Stimulated activated effector memory CD8-positive, alpha-beta T cell treated with anti-CD3 and anti-CD28 coated beads, Interleukin-12 subunit alpha, Interleukin-12 subunit beta, amount 100 ng/mL, for 72 hours (primary cell): ENCODE results near the gene SYTL5.

Experiments
- ATAC-seq: fragments of 150-1000 bp; cut with Tn5 transposase; 2 replicates; pipeline ENCODE4 v1.10.0; 2021
- DNase-seq, 2 donors: peaks; one replicate each; pipeline ENCODE4 v3.0.0; 2021 to 2022; ENCODE audit warnings: low spot score in 2 of 2
- H3K27ac Mint-ChIP-seq: one replicate; pipeline ENCODE4 v1.8.0; 2022; ENCODE audit warnings: mild to moderate bottlenecking, mixed read lengths
- H3K36me3 Mint-ChIP-seq: one replicate; pipeline ENCODE4 v1.8.0; 2022; ENCODE audit warnings: mild to moderate bottlenecking, mixed read lengths
- H3K4me1 Mint-ChIP-seq: one replicate; pipeline ENCODE4 v1.8.0; 2022; ENCODE audit warnings: mixed read lengths
- H3K4me3 Mint-ChIP-seq: one replicate; pipeline ENCODE4 v1.8.0; 2022; ENCODE audit warnings: mild to moderate bottlenecking, mixed read lengths
- H3K9me3 Mint-ChIP-seq: one replicate; pipeline ENCODE4 v1.8.0; 2022; ENCODE audit warnings: mixed read lengths

SYTL5 gene

GRCh38 chrX:38099688-38100087, 93.3 kb downstream of the SYTL5 start:
- no peaks in the 10 kb centered on the region for H3K36me3 Mint-ChIP-seq
- no peak overlapping the region for H3K27ac Mint-ChIP-seq
- DNase-seq (no peak), ATAC-seq (no peak)
- peaks cover 8% of the 10 kb centered on the region for H3K4me1 Mint-ChIP-seq
- no peak overlapping the region for H3K4me3 Mint-ChIP-seq
- peaks cover 6% of the 10 kb centered on the region for H3K9me3 Mint-ChIP-seq

- H3K4me1 Mint-ChIP-seq: peaks cover 12% of the 10 kb centered on the region
- no peaks in the 10 kb centered on the region for H3K36me3 Mint-ChIP-seq
- no peak for DNase-seq
- ATAC-seq: no peak
- no peak overlapping the region for H3K27ac Mint-ChIP-seq
- no peak overlapping the region for H3K4me3 Mint-ChIP-seq
- peaks cover 6% of the 10 kb centered on the region for H3K9me3 Mint-ChIP-seq
Measured at GRCh38 chrX:38102240-38102639, 95.9 kb downstream of the SYTL5 start.

- H3K9me3 Mint-ChIP-seq: peaks cover 6% of the 10 kb centered on the region
- H3K4me3 Mint-ChIP-seq: no peak overlapping the region
- no peak for DNase-seq
- no peak for ATAC-seq
- H3K27ac Mint-ChIP-seq: no peak overlapping the region
- no peaks in the 10 kb centered on the region for H3K36me3 Mint-ChIP-seq
- H3K4me1 Mint-ChIP-seq: peaks cover 12% of the 10 kb centered on the region
Measured at GRCh38 chrX:38102875-38103274, 96.5 kb downstream of the SYTL5 start.

GRCh38 chrX:38103857-38104812, 97.8 kb downstream of the SYTL5 start:
- Mint-ChIP-seq H3K4me1 (peaks cover 12% of the 10 kb centered on the region), H3K27ac (no peak overlapping the region), H3K36me3 (no peaks in the 10 kb centered on the region), H3K4me3 (no peak overlapping the region), H3K9me3 (peaks cover under 1% of the 10 kb centered on the region)
- DNase-seq (no peak), ATAC-seq (peak; percentile 67)

GRCh38 chrX:38105216-38105725, 98.9 kb downstream of the SYTL5 start:
- H3K27ac Mint-ChIP-seq: no peak overlapping the region
- ATAC-seq (no peak), DNase-seq (no peak)
- no peaks in the 10 kb centered on the region for H3K9me3 Mint-ChIP-seq
- H3K36me3 Mint-ChIP-seq: no peaks in the 10 kb centered on the region
- H3K4me3 Mint-ChIP-seq: no peak overlapping the region
- H3K4me1 Mint-ChIP-seq: peaks cover 12% of the 10 kb centered on the region

GRCh38 chrX:38106991-38107655, 100.8 kb downstream of the SYTL5 start:
- Mint-ChIP-seq H3K4me3 (no peak overlapping the region), H3K27ac (no peak overlapping the region)
- ATAC-seq: no peak

GRCh38 chrX:38108364-38108763, 102.0 kb downstream of the SYTL5 start:
- Mint-ChIP-seq H3K36me3 (no peaks in the 10 kb centered on the region), H3K4me1 (peaks cover 4% of the 10 kb centered on the region), H3K4me3 (no peak overlapping the region), H3K9me3 (no peaks in the 10 kb centered on the region), H3K27ac (no peak overlapping the region)
- no peak for DNase-seq
- no peak for ATAC-seq

More at GRCh38 chrX:38106991-38107655, 100.8 kb downstream of the SYTL5 start:
- Mint-ChIP-seq H3K36me3 (no peaks in the 10 kb centered on the region), H3K9me3 (no peaks in the 10 kb centered on the region), H3K4me1 (peaks cover 12% of the 10 kb centered on the region)
- DNase-seq: no peak

GRCh38 chrX:38109042-38109898, 102.9 kb downstream of the SYTL5 start:
- DNase-seq: no peak
- no peaks in the 10 kb centered on the region for H3K36me3 Mint-ChIP-seq
- no peak overlapping the region for H3K27ac Mint-ChIP-seq
- no peaks in the 10 kb centered on the region for H3K9me3 Mint-ChIP-seq
- H3K4me3 Mint-ChIP-seq: no peak overlapping the region
- ATAC-seq: no peak
- peaks cover 4% of the 10 kb centered on the region for H3K4me1 Mint-ChIP-seq

- Mint-ChIP-seq H3K27ac (no peak overlapping the region), H3K4me3 (no peak overlapping the region)
- DNase-seq: no peak
Measured at GRCh38 chrX:38110231-38110630, 103.9 kb downstream of the SYTL5 start.

GRCh38 chrX:38111196-38111595, 104.8 kb downstream of the SYTL5 start:
- no peak for ATAC-seq
- no peaks in the 10 kb centered on the region for H3K9me3 Mint-ChIP-seq
- DNase-seq: no peak

More at GRCh38 chrX:38110231-38110630, 103.9 kb downstream of the SYTL5 start:
- H3K36me3 Mint-ChIP-seq: no peaks in the 10 kb centered on the region
- H3K4me1 Mint-ChIP-seq: peaks cover under 1% of the 10 kb centered on the region
- no peak for ATAC-seq
- no peaks in the 10 kb centered on the region for H3K9me3 Mint-ChIP-seq

GRCh38 chrX:38112566-38112965, 106.2 kb downstream of the SYTL5 start:
- Mint-ChIP-seq H3K9me3 (no peaks in the 10 kb centered on the region), H3K4me3 (no peak overlapping the region), H3K4me1 (no peaks in the 10 kb centered on the region), H3K36me3 (no peaks in the 10 kb centered on the region), H3K27ac (no peak overlapping the region)
- ATAC-seq (no peak), DNase-seq (no peak)

More at GRCh38 chrX:38111196-38111595, 104.8 kb downstream of the SYTL5 start:
- H3K27ac Mint-ChIP-seq: no peak overlapping the region
- no peaks in the 10 kb centered on the region for H3K36me3 Mint-ChIP-seq
- H3K4me3 Mint-ChIP-seq: no peak overlapping the region
- no peaks in the 10 kb centered on the region for H3K4me1 Mint-ChIP-seq

GRCh38 chrX:38116706-38117105, 110.4 kb downstream of the SYTL5 start:
- no peaks in the 10 kb centered on the region for H3K36me3 Mint-ChIP-seq
- H3K27ac Mint-ChIP-seq: no peak overlapping the region
- no peaks in the 10 kb centered on the region for H3K9me3 Mint-ChIP-seq
- no peaks in the 10 kb centered on the region for H3K4me1 Mint-ChIP-seq
- no peak for ATAC-seq
- no peak for DNase-seq
- no peak overlapping the region for H3K4me3 Mint-ChIP-seq

GRCh38 chrX:38117485-38117884, 111.1 kb downstream of the SYTL5 start:
- Mint-ChIP-seq H3K4me1 (no peaks in the 10 kb centered on the region), H3K9me3 (no peaks in the 10 kb centered on the region)
- DNase-seq: no peak

GRCh38 chrX:38124000-38124399, 117.6 kb downstream of the SYTL5 start:
- H3K27ac Mint-ChIP-seq: no peak overlapping the region
- H3K4me3 Mint-ChIP-seq: no peak overlapping the region
- DNase-seq (no peak), ATAC-seq (no peak)
- no peaks in the 10 kb centered on the region for H3K4me1 Mint-ChIP-seq
- no peaks in the 10 kb centered on the region for H3K36me3 Mint-ChIP-seq
- H3K9me3 Mint-ChIP-seq: no peaks in the 10 kb centered on the region

More at GRCh38 chrX:38117485-38117884, 111.1 kb downstream of the SYTL5 start:
- H3K36me3 Mint-ChIP-seq: no peaks in the 10 kb centered on the region
- no peak overlapping the region for H3K4me3 Mint-ChIP-seq
- no peak overlapping the region for H3K27ac Mint-ChIP-seq
- peak; percentile 70 for ATAC-seq

GRCh38 chrX:38126179-38126578, 119.8 kb downstream of the SYTL5 start:
- Mint-ChIP-seq H3K4me1 (no peaks in the 10 kb centered on the region), H3K36me3 (no peaks in the 10 kb centered on the region), H3K4me3 (no peak overlapping the region), H3K27ac (no peak overlapping the region), H3K9me3 (no peaks in the 10 kb centered on the region)
- ATAC-seq: no peak
- DNase-seq: no peak
